Measurements from ENCODE around the gene TBX18. TPM values are rescaled to one million over a fixed set of nuclear protein-coding genes. Genes with fewer than 3 reads are reported as not detected.

Gene TBX18
- total RNA-seq, 1 experiment from 2014 or later: 14.4 TPM

- RAD21 ChIA-PET (ENCODE audit: low non-redundant PET in 1 of 2, low total read pairs in 2 of 2, uncharacterized antibody in 2 of 2, unreplicated experiment in 2 of 2): no interaction called here
- H3K79me2 ChIP-seq (ENCODE audit: insufficient read depth, low read length): no peaks in the 10 kb centered on the region
- H3K27ac ChIP-seq (ENCODE audit: low read depth, low read length): no peak overlapping the region
- TF ChIP-seq REST (IDR thresholded peaks at IDR 0.05; ENCODE audit: low read depth) (no peak), MAX (IDR thresholded peaks at IDR 0.05) (no peak)
- H3K9me3 ChIP-seq (ENCODE audit: control insufficient read depth in 1 of 2, insufficient read depth in 1 of 2, low read depth in 1 of 2, low read length in 2 of 2): no peaks in the 10 kb centered on the region
- POLR2A ChIA-PET: no interaction called here
- no peaks in the 10 kb centered on the region for H3K4me1 ChIP-seq (ENCODE audit: control insufficient read depth in 1 of 2, insufficient read depth in 2 of 2, low read length in 2 of 2)
- H3K36me3 ChIP-seq (ENCODE audit: control insufficient read depth in 1 of 2, insufficient read depth in 2 of 2, low read length in 2 of 2): no peaks in the 10 kb centered on the region
- no peak overlapping the region for H2AFZ ChIP-seq (ENCODE audit: low read depth, low read length, poor library complexity, severe bottlenecking)
- H4K20me1 ChIP-seq (ENCODE audit: insufficient read depth): no peaks in the 10 kb centered on the region
- CTCF ChIA-PET: no interaction called here
- no peak for DNase-seq (ENCODE audit: low read depth, low spot score)
- H3K27me3 ChIP-seq (ENCODE audit: insufficient read depth, low read length): no peaks in the 10 kb centered on the region
- H3K4me3 ChIP-seq (replicated peaks in 1 of 2; ENCODE audit: low read depth in 1 of 2, low read length in 2 of 2): no peak overlapping the region
- BruUV-seq (replicated peaks): no TSS peak
- no peak overlapping the region for H3K9ac ChIP-seq (ENCODE audit: low read length)
- no peak overlapping the region for H3K4me2 ChIP-seq (ENCODE audit: low read length)
- H3K9me2 ChIP-seq (ENCODE audit: insufficient read depth): no peaks in the 10 kb centered on the region
- intact Hi-C loops (cut with micrococcal nuclease): no loop called here
- no peak for ATAC-seq
Measured at GRCh38 chr6:84687431-84687830, 77.0 kb downstream of the TBX18 start.

- TF ChIP-seq RAD21 (IDR thresholded peaks at IDR 0.05; ENCODE audit: low read depth) (peak; percentile 46), CTCF (IDR thresholded peaks at IDR 0.05 in 2 of 3, conservative IDR thresholded peaks at IDR 0.05 in 1 of 3; ENCODE audit: borderline replicate concordance in 1 of 3, insufficient read depth in 1 of 3, low read depth in 2 of 3, low read length in 2 of 3) (peak; percentile 23 to 73 (median 69); a peak in 5 of 6 replicates), YY1 (IDR thresholded peaks at IDR 0.05; ENCODE audit: extremely low read depth, insufficient replicate concordance, low read depth, low read length) (no peak)
- H3K36me3 ChIP-seq (ENCODE audit: control insufficient read depth in 1 of 2, insufficient read depth in 2 of 2, low read length in 2 of 2): no peaks in the 10 kb centered on the region
- intact Hi-C loops (cut with micrococcal nuclease): no loop called here
- POLR2A ChIA-PET: no interaction called here
- DNase-seq (ENCODE audit: low read depth, low spot score) (peak; percentile 23), ATAC-seq (peak; percentile 60)
- no peak overlapping the region for H3K4me2 ChIP-seq (ENCODE audit: low read length)
- H3K9ac ChIP-seq (ENCODE audit: low read length): no peak overlapping the region
- RAD21 ChIA-PET (ENCODE audit: low non-redundant PET in 1 of 2, low total read pairs in 2 of 2, uncharacterized antibody in 2 of 2, unreplicated experiment in 2 of 2): no interaction called here
- no peak overlapping the region for H3K27ac ChIP-seq (ENCODE audit: low read depth, low read length)
- BruUV-seq (replicated peaks): no TSS peak
- no peaks in the 10 kb centered on the region for H3K4me1 ChIP-seq (ENCODE audit: control insufficient read depth in 1 of 2, insufficient read depth in 2 of 2, low read length in 2 of 2)
- H3K9me2 ChIP-seq (ENCODE audit: insufficient read depth): no peaks in the 10 kb centered on the region
- H3K79me2 ChIP-seq (ENCODE audit: insufficient read depth, low read length): no peaks in the 10 kb centered on the region
- H3K9me3 ChIP-seq (ENCODE audit: control insufficient read depth in 1 of 2, insufficient read depth in 1 of 2, low read depth in 1 of 2, low read length in 2 of 2): no peaks in the 10 kb centered on the region
- H3K27me3 ChIP-seq (ENCODE audit: insufficient read depth, low read length): no peaks in the 10 kb centered on the region
- H4K20me1 ChIP-seq (ENCODE audit: insufficient read depth): no peaks in the 10 kb centered on the region
- no peak overlapping the region for H3K4me3 ChIP-seq (replicated peaks in 1 of 2; ENCODE audit: low read depth in 1 of 2, low read length in 2 of 2)
- CTCF ChIA-PET: interaction anchor here (1.0 to 1.4 kb wide), 2 partner anchors 9 to 10 kb away, joined by 3 to 4 read pairs; no protein-coding TSS in a partner anchor
- no peak overlapping the region for H2AFZ ChIP-seq (ENCODE audit: low read depth, low read length, poor library complexity, severe bottlenecking)
Measured at GRCh38 chr6:84685983-84686584, 78.3 kb downstream of the TBX18 start.

Data from HCT116 (cell line).